HepG2 (cell line): ENCODE results near the gene IGFALS. TPM values are rescaled to one million over a fixed set of nuclear protein-coding genes. Genes with fewer than 3 reads are reported as not detected.

Experiments used
- AHDC1 ChIP-seq: sonication (generic); formaldehyde crosslinking; IDR thresholded peaks from 2 replicates; pipeline ENCODE4 v1.5.1; 2020; ENCODE audit warnings: mild to moderate bottlenecking, missing genetic modification reagents, borderline replicate concordance
- ARID3A ChIP-seq: IDR thresholded peaks from 2 replicates; pipeline ENCODE4 v1.6.1; 2012; ENCODE audit warnings: low read depth, low read length, improper control_type of control experiment
- CREB1 ChIP-seq, 2 experiments: fragments of 450-650 bp in 1 of 2; IDR thresholded peaks; 2 replicates each; pipeline ENCODE4 v1.6.1; 2016 to 2017; ENCODE audit warnings: control low read depth in 1 of 2, mild to moderate bottlenecking in 1 of 2, missing compliant biosample characterization in 1 of 2, missing genetic modification characterization in 1 of 2
- DRAP1 ChIP-seq: IDR thresholded peaks from 2 replicates; pipeline ENCODE4 v1.6.1; 2016; ENCODE audit warnings: missing genetic modification reagents, missing compliant biosample characterization
- GMEB1 ChIP-seq: sonication (generic); formaldehyde crosslinking; IDR thresholded peaks from 2 replicates; pipeline ENCODE4 v1.5.1; 2020; ENCODE audit warnings: missing genetic modification reagents, mild to moderate bottlenecking, borderline replicate concordance
- HNF4G ChIP-seq, 2 experiments: sonication (generic) in 1 of 2; formaldehyde crosslinking in 1 of 2; IDR thresholded peaks; 2 replicates each; pipeline versions ENCODE4 v1.4.0 to v1.6.1; 2011 to 2020; ENCODE audit warnings: borderline replicate concordance in 2 of 2, low read depth in 2 of 2, mild to moderate bottlenecking in 2 of 2, low read length in 1 of 2, missing genetic modification reagents in 1 of 2, moderate library complexity in 1 of 2
- IKZF5 ChIP-seq: IDR thresholded peaks from 2 replicates; pipeline ENCODE4 v1.6.1; 2018; ENCODE audit warnings: missing genetic modification reagents, mild to moderate bottlenecking, missing compliant biosample characterization
- MED1 ChIP-seq: sonication (generic); formaldehyde crosslinking; IDR thresholded peaks from 2 replicates; pipeline ENCODE4 v1.4.0; 2020; ENCODE audit warnings: missing genetic modification reagents
- SNAPC4 ChIP-seq: sonication (generic); formaldehyde crosslinking; IDR thresholded peaks from 2 replicates; pipeline ENCODE4 v1.4.0; 2020; ENCODE audit warnings: mild to moderate bottlenecking, missing genetic modification reagents
- SRSF4 ChIP-seq: fragments of 200-400 bp; formaldehyde crosslinking; IDR thresholded peaks from one replicate; pipeline ENCODE4 v1.6.1; 2018; ENCODE audit warnings: mild to moderate bottlenecking, low read depth, low read length, moderate library complexity; ENCODE audit not compliant: poor library complexity, severe bottlenecking
- ZNF569 ChIP-seq: sonication (generic); formaldehyde crosslinking; IDR thresholded peaks from 2 replicates; pipeline ENCODE4 v1.5.0; 2020; ENCODE audit warnings: mild to moderate bottlenecking, missing genetic modification reagents, moderate library complexity, borderline replicate concordance
- polyA plus RNA-seq, 8 experiments: library from polyadenylated mRNA; depleted of rRNA in 3 of 8; stranded (reverse) in 7 of 8; unstranded in 1 of 8; fragments of >200 nt; fragmentation: Illumina TruSeq in 4 of 8; extraction: Trizol in 4 of 8; gene quantifications; 2 replicates each; pipeline versions ENCODE4 v1.2.1 to v1.2.3, GENCODE V29; 2011 to 2016; ENCODE audit warnings: low read depth in 4 of 8, missing spikeins in 1 of 8, mixed read lengths in 1 of 8; ENCODE audit not compliant: insufficient read depth in 1 of 8
- total RNA-seq, 5 experiments: library from RNA; depleted of rRNA; stranded (reverse); fragments of >200 nt; fragmentation: Illumina TruSeq; extraction: Trizol; gene quantifications; 2 replicates each; pipeline ENCODE4 v1.2.3, GENCODE V29; 2016; ENCODE audit warnings: low read depth in 1 of 5

Gene IGFALS
- total and polyA plus RNA-seq, 2 of the 13 experiments (the other 11 are each of a cell fraction or from before 2014, with no cell fraction given) = 0.34 to 2.4 TPM

- TF ChIP-seq AHDC1 = no peak
- TF ChIP-seq ARID3A = 0 out of 2 replicates have a peak, but pooled peaks have one; percentile 37
- no peak for TF ChIP-seq ZNF569
- peak; percentile 4; the same call in 1 of the 2 replicates for TF ChIP-seq MED1 (CRISPR knock-in tag)
- TF ChIP-seq SNAPC4 (CRISPR knock-in tag) = no peak
- TF ChIP-seq CREB1 (IDR thresholded peaks at IDR 0.05) = no peak
- no peak for TF ChIP-seq CREB1 (CRISPR knock-in tag; IDR thresholded peaks at IDR 0.05)
- 0 out of 2 replicates have a peak, but pooled peaks have one; percentile 18 for TF ChIP-seq DRAP1 (CRISPR knock-in tag)
- no peak; the same call in 1 of the 2 replicates for TF ChIP-seq HNF4G (IDR thresholded peaks at IDR 0.05; ENCODE audit: borderline replicate concordance, low read depth, low read length)
- TF ChIP-seq HNF4G (CRISPR knock-in tag; IDR thresholded peaks at IDR 0.05; ENCODE audit: borderline replicate concordance, low read depth) = no peak
- no peak for TF ChIP-seq GMEB1 (CRISPR knock-in tag)
- TF ChIP-seq SRSF4 = no peak
- no peak for TF ChIP-seq IKZF5
Measured at GRCh38 chr16:1830213-1830612, 36.7 kb upstream of the IGFALS start (continued).
